ENCODE measurements around the gene IFI30.
"Not testable (repeated sequence)": the region's sequence is repeated elsewhere in the genome, so short reads cannot be mapped to it uniquely, and the experiment has no call there.

The IFI30 gene

DNA sequence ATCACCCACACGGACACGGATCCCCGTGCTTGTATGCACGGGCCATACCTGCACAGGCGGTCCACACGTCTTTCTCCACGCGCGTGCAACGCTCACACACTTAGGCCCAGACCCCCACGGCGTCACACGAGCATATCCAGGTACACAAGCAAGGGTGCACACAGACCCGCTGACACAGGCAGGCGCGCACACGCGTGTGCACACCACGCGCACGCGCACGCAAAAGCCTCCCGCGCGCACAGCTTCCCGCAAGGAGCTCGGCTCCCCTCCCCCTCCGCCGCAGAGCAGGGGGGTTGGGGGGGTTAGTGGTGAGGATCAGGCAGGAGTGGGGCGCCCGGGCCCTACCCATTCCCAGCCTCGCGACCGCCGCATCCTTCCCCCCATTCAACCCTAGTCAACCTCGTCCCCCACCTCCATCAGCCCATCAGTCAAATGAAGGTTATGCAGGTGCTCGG, 29.8 kb downstream of the IFI30 start:
- no peak for DNase-seq

DNA sequence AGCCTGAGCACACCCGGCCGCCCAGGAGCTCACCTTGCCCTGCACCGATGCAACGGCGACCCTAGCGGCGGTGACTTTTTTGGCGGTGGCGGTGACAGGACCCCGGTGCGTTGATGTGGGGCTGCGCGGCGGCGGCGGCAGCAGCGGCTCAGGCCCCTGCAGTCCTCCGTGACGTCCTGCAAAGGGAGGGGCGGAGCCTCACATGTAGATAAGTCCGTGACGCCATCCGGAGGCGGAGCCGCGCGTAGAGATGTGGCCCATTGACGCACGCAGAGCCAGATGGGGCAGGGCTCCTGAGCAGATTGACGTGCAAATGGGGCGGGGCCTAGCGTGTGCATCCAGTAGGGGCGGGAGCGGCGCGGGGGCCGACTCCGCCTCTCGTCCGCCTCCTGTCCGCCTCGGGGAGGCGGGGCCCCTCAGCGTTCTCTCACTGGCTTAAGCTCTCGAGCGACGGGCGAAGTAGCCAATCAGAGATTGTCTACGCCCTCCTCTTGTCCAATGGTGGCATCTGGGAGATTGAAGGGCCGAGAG, 30.3 kb downstream of the IFI30 start, which contains the start of gene RAB3A:
Gene RAB3A, minus strand, starts transcription at position 180 of the 531 bp plus-strand sequence. CDS start 1,302 bp downstream, outside the sequence.
- DNase-seq = peak; percentile 99

DNA sequence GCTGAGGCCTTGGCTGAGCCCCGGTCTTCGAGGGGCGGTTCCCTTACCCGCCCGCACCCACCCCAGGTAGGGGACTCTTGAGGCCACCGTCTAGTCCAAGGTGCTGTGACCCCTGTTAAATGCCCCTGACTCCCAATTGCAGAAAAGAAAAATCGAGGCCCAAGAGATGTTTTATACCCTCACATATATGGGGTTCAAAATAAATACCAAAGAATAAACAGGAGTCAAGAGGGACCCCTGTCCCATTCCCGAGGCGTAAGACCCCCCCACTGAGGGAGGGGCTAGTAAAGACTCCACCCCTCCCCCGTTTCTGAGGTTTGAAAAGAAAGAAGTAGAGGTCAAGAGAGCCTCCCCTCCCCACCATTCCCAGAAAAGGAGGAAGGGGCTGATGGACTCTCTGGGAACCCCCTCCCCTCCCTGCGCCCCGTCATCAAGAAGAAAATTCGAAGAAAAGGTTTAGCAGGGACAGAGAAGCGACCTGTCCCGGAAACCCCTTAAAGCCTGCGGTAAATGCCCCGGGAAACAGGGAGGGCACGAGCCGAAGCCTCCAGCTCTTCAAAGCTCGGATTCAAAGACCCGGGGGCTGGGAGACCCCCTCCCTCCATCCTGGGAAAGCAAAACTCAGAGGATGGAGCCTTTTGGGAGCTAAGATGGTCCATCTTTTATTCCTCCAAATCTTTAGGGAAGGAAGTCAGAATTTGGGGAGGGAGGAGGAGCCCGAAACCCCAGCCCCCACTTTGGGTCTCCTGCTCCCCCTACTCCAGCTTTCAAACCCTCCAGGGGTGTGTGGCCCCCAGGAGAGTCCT, 31.0 kb downstream of the IFI30 start:
- no peak for DNase-seq

DNA sequence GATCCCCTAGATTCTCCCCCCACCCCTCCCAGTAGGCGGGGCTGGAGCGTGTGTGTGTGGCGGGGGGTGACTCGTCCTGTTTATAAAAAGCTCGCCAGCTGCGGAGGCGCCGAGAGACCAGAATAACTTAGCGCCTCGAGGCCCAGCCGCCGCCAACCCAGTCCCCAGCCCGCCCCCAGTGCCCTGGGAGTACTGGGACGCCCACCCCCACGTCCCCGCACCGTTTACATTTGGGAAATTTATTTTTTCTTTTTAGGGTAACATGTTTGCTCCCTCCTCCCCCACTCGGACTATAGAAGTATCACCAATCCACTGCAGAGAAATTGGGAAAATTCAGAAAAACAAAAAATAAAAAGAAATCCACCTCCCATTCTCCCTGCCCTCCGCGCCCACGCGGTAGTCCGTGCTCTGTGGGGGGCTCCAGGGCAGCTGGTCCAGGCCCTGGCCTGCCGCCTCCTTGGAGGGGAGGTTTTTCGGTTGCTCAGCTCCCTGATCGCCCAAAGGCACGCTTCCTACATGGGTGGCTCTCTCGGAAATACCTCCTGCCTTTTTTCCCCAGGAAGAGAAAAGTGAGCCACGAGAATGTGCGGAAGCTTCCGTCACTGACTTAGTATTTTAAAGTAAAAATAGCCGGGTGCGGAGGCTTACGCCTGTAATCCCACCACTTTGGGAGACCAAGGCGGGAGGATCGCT, 31.7 kb downstream of the IFI30 start:
- DNase-seq = no peak

DNA sequence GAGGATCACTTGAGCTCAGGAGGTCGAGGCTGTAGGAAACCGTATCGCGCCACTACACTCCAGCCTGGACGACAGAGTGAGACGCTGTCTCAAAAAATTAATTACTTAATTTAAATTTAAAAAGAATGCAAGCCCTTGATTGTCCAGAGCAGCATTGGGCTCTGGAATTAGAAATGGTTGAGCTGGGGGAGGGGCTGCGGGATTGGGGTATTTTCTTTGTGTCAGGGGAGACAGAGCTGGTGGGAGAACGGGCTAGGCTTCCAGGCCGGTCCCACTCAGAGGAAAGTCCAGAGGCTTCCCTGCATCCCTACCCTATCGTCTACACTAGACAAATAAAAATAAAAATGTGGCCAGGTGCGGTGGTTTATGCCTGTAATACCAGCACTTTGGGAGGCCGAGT, 32.4 kb downstream of the IFI30 start:
- DNase-seq = no peak

DNA sequence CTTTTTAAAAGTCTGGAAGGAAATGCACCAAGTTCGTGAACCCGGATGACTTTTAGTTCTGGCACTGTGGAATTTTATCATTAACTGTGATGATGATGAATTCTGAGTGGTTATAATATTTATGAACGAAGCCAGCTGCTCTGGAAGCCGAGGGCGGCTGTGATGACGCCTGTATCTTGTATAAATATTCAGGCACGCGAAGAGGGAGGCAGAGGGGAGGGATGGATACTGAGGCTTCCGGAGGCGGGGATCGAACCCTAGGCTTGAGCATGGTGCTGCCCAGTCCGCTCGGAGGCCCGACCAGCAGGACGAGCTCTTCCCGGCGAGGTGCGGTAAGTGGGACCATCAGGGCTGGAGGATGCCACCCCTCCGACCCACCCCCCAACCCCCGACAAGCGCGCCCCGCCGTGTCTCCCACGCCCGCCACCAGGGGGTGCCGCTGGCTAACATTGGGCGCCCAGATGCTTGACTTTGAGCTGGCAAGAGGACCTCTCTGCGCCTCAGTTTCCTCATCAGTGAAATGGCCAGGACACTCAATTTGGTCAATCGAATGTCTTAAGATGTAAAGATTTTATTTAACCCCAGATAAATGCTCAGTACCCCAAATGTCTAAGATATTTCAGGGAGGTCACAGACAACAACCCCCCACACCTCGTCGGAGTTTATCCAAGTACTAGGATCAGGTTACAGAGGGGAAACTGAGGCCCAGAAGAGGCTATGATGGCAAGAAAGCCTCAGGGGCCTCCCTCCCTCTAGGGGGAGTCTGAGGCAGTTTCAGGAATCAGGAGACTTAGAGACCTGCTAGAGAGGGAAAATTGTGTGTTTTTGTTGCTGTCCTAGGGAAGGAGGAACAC, 34.7 kb downstream of the IFI30 start:
- DNase-seq = no peak

DNA sequence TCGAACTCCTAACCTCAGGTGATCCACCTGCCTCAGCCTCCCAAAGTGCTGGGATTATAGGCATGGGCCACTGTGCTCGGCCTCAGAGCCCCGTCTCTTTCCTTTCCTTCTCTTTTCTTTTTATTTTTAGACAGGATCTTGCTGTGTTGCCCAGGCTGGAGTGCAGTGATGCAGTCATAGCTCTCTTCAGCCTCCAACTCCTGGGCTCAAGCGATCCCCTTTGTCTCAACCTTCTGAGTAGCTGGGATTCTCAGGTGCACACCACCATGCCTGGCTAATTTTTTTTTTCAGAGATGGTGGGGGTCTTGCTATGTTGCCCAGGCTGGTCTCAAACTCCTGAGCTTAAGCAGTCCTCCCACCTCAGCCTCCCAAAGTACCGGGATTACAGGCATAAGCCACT, 36.3 kb downstream of the IFI30 start:
- DNase-seq = not testable (repeated sequence)

DNA sequence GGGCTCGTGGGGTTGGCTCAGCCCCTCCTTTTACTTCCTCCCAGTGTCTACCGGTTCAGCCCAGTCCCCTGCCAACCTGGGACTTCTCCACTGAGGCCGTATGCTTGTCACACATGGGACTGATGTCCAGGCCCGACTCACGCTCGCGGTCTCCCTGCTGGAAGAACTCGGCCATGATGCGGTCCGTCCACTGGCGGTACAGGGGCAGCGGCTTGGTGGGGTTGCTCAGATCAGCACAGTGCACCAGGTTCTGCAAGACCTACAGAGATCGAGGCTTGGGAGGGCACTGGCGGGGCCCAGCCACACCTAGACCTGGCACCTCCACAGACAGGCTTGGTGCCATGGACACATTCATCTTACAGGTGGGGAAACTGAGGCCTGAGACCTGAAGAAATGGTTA, 38.1 kb downstream of the IFI30 start:
- no peak for DNase-seq

DNA sequence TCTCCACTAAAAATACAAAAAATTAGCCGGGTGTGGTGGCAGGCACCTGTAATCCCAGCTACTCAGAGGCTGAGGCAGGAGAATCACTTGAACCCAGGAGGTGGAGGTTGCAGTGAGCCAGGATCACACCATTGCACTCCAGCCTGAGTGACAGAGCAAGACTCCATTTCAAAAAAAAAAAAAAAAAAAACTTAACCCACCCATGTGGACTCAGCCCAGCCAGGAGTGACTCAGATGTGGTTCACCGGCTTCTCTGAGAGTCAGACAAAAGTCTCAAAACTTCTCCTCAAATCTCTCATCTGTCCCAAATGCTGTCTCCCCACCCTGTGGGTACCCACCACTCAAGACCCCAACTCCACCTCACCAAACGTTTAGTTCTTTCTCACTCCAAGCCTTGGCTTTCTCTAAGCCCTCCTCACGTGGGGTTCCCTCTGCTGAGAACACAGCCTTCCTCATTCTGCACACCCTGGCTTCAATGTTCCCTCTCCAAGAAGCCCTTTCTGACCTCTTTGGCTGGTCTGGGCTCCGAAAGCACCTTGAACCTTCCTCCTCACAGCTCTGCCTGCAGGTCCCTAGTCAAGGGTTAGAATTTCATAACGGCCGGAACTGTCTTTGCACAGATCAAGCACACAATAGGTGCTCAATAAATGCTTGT, 41.3 kb downstream of the IFI30 start:
- no peak for DNase-seq

DNA sequence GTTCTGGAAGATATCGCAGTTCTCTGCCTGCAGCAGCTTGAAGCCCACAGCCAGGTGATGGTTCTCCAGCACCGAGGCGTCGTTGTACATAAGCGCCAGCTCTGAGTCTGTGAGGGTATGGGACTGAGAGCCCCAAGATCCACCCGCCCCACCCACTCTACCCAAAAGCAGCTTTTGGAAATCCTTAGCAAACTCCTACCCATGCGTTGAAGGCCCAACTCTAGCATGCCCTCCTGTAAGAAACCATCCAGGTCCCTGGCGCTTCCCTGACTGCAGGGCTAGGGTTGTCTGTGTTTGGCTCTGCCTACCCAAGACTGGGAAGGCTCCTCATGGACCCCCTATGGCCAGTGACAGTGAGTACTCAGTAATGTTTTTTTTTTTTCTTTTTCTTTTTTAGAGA, 43.2 kb downstream of the IFI30 start:
- DNase-seq = no peak

DNA sequence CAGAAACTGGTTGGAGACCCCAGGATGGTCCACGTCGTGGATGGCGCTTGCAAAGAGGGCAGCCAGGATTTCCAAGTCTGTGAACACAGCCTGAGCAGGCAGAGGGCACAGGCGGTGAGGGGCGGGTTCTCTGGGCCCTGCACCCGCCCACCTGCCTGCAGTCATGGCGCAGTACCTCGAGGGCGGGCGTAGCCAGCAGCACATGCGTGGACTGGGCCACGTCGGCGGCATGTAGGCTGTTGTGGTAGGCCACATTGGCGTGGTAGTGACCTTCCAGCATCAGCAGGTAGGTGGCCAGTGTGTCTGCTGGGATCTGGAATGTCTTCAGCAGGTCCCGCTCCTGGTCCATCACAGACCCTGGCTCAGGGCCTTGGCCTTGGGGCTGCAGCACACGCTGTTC, 44.5 kb downstream of the IFI30 start:
- DNase-seq = no peak

DNA sequence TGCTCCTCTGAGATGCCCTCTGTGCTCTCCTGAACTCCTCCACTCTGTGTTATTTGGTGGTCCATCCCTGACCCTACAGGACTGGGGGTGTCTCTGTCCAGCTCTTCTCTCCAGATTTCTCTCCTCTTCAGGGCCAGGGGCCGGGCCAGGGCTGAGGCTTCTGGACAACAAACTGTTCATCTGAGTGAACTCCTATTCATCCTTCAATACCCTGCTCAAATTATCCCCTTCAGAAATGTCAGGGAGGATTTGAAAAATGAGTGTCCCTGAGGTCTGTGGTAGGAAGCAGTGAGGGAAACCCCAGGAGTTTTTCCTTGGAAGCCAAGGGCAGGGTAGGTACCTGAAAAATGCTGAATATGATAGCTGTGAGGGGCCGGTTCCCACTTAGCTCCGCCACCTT, 45.0 kb downstream of the IFI30 start:
- no peak for DNase-seq

DNA sequence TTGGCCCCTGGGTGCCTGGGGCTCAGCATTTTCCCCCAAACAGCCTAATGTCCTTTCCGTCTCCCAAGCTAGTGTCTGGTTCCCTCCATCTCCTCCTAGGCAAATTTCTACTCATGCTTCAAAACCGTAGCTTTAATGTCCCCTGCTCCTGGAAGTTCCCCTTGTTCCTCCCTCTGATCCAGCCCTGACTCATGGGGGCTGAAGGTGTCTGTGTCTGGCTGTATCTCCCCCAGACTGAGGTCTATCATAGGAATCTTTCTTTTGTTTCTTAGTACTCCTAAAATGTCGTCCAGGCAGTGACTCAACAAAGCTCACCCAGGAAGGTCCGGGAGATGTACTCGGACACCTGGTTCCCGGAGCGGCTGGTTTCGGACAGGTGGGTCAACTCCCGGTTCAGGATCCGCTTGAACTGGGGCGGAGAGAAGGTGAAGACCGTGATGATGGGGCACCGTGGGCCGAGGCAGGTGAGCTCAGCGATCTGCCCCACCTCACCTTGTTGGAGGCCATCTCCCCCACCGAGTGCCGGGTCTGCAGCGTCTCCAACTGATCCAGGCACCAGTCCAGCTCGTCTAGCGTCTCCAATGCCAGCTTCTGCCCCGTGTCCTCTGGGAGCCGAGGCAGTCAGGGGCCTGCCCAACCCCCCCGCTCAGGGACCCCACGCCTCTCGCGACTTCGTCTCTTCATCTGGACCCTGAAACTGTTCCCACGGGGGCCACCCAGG, 46.5 kb downstream of the IFI30 start:
- no peak for DNase-seq

DNA sequence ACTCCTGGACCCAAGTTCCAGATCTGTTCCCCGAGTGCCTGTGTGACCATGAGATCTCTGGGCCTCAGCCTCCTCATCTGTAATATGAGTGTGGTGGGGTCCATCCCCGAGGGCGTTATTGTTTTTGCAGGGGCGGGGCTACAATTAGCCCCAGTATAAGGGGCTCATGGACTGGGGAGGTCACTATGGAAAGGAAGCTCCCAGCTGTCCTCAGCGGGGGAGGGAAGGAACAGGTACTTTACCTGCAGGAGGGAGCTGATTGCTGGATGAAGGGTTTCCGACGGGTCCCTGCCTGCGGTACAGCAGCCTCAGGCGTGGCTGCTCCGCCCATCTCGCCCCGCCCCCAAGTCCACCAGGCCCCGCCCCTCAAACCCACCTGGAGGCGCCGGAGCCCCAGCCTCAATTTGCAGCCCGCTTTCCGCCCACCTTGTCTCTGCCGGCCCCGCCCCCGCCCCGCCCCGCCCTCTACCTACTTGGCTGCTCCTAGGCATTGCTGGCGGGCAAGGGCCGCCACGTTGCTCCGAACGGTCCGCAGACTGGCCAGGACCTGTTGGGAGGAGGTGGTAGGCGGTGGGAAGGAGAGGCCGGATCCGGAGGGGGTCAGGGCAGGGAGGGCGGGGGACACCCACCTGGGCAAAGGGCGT, 47.1 kb downstream of the IFI30 start:
- DNase-seq = no peak

DNA sequence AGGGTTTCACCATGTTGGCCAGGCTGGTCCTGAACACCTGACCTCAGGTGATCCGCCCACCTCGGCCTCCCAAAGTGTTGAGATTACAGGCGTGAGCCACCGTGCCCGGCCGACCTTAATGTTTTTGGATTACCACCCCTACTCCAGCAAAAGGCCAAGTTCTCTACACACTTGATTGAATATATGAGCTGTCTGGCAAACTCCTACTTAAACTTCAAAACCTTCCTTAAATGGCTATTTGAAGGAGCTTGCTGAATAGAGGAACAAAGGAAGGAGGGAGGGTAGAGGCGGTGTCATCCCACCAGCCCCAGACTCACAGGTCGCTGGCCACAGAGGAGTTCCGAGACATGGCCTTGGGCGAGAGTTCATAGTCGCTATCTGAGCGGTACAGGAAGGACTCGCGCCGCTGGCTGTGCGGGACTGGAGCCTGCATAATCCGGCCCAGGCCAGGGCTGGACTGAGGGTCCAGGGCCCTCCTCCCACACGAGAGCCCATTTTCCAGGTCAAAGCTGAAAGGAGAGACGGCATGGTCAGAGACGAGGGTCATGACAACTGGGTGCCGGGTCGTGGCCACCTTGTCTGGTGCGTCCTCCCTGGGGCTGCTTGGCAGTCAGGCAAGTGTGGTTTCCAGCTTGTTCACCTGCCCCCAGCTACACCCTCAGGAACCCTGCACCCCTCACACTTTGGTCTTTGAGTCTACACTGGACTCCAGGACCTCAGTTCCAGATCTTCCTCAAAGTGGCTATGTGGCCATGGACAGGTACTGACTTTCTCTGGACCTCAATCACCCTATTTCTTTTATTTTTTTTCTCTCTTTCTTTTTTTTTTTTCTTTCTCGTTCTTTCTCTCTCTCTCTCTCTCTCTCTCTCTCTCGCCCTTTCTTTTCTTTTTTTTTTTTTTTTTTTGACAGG, 48.5 kb downstream of the IFI30 start:
- no peak for DNase-seq

DNA sequence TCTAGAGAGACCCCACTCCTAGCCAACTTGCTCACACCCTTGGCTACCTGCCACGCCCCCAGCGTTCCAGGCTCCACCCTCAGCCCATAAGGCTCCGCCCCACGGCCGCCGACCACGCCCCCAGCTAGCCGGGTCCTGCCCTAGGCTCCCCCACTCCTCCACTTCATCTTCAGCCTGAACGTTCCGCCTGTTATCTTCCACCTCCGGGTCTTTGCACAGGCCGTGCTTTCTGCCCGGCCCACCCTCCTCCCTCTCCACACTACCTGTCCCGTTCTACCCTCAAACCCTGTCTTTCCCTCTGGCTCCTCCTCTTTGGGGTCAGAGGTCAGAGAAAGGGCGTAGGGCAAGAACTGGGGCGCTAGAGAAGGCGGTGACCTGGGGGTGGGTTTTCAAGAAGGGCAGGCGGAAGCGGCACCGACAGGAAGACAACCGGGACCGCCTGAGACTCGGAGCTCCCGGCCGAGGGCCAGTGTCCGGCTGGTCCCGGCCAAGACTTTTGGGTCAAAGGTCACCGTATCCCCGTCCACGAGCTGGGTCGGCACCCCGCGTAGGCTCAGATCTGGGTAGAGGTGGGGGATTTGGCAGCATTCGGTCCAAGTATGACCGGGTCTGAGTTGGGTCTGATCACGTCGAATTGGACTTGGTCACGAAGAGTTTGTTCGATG, 50.4 kb downstream of the IFI30 start:
- no peak for DNase-seq

DNA sequence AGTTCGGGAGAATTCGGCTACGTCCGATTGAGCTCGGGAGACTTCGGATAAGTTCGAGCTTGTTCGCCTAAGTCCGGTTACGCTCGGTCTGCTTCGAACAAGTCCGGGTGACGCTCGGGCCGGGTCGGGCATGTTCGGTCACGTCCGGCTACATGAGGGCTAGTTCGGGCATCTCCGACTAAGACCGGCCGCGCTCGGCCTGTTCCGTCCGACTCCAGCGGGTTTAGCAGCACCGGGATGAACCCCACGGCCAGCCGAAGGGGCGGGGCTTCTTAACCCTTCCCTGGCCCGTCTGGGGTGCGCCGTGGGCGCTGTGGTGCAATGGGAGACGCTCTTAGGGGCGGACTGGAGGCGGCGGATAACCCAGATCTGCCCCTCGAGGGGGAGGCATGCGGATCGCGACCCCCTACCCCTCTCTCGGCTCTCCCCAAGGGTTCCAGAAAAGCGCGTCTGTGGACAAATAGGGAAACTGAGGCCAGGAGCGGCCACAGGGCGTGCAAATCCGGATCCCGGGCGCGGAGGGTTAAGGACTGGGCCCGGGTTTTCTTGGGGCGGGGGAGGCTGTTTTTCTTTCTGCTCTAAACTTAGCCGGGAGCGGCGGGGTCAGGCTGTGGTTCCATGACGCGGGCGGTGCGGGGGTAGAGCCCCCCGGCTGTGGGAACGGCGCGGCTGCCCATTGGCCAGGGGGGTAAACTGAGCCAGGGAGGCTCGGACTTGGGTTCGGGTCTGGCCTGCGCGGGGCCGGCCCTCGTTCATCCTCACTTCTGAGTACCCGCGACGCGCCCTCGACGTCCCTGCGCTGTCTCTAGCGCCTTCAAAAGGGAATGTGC, 51.1 kb downstream of the IFI30 start:
- DNase-seq = peak; percentile 94

DNA sequence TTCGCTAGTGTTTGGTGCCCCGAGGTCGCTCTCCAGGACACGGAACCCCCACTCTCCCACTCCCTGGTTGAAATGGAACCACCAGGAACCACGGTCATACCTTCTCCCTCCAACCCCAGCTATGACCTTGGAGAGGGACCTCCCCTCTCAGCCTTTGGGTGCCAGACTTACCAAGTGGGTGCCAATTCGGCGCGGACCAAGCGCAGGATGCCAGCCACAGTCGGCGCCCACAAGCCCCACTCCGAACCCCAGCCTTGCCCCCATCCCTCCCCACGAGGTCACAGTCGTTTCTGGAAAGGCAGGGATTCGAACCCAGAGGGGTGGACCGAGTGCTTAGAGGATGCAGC, 51.7 kb downstream of the IFI30 start:
- DNase-seq = no peak
